GM10266 (cell line): ENCODE results near the gene CAPN13.

Source experiments
- DNase-seq: peaks from one replicate; pipeline ENCODE4 v3.0.0; 2012; ENCODE audit errors: extremely low spot score
- TF ChIP-seq, protein P1 (sequence below): IDR thresholded peaks from 2 replicates; pipeline ENCODE4 v1.5.1; 2012; ENCODE audit warnings: mild to moderate bottlenecking, low read depth; ENCODE audit not compliant: control insufficient read depth, insufficient read depth; ENCODE audit errors: missing control alignments

Gene CAPN13

DNA sequence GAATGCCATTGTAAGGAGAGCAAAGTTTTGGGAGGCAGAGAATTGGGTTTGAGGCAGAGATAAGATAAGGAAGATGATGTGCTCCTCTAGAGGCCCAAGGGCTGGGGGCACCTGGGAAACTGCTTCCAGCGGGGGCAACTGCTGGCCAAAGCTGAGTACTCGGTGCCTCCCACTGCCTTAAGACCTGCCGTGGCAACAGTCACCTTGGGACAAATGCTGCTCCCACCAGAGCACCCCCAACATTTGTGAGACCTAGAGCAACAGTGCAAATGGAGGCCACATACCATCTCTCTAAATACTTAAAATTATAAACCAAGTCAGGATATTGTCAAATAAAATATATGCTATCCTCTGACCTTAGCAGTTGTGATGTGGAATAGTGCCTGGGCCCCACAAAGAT is 127.1 kb downstream of the CAPN13 start:
- TF ChIP-seq, protein P1, sequence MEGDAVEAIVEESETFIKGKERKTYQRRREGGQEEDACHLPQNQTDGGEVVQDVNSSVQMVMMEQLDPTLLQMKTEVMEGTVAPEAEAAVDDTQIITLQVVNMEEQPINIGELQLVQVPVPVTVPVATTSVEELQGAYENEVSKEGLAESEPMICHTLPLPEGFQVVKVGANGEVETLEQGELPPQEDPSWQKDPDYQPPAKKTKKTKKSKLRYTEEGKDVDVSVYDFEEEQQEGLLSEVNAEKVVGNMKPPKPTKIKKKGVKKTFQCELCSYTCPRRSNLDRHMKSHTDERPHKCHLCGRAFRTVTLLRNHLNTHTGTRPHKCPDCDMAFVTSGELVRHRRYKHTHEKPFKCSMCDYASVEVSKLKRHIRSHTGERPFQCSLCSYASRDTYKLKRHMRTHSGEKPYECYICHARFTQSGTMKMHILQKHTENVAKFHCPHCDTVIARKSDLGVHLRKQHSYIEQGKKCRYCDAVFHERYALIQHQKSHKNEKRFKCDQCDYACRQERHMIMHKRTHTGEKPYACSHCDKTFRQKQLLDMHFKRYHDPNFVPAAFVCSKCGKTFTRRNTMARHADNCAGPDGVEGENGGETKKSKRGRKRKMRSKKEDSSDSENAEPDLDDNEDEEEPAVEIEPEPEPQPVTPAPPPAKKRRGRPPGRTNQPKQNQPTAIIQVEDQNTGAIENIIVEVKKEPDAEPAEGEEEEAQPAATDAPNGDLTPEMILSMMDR, result no peak
- no peak for DNase-seq

DNA sequence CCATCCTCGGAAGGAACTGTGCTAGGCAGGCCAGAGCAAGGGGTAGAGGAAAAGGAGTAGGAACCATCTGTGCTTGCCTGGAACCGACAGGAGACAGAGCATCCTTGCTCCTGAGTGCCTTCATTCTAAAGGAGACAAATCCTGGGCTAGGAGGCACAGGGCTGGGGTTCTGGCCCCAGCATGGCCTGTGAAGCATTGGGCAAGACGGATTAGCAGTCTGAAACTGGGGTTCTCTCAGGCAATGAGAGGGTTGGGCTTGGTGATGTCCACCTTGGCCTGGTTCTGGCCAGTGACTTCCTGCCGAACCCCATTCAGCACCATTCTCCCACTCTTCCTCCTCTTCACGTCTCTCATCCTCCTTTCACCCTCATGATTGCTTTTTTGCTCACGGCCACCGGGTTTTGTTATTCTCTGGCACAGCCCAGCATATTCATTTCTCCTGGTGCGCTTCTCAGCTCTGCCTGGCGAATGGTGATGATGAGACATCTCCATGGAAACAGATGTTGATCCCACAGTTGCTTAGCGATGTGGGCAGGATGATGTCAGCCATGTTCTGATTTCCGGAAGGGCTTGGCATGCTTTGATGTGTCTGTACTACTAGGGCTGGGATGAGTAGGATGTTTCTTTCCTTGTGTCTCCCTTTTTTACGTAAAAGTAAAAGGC is 127.7 kb downstream of the CAPN13 start:
- DNase-seq, result no peak
- TF ChIP-seq, protein P1, result no peak

DNA sequence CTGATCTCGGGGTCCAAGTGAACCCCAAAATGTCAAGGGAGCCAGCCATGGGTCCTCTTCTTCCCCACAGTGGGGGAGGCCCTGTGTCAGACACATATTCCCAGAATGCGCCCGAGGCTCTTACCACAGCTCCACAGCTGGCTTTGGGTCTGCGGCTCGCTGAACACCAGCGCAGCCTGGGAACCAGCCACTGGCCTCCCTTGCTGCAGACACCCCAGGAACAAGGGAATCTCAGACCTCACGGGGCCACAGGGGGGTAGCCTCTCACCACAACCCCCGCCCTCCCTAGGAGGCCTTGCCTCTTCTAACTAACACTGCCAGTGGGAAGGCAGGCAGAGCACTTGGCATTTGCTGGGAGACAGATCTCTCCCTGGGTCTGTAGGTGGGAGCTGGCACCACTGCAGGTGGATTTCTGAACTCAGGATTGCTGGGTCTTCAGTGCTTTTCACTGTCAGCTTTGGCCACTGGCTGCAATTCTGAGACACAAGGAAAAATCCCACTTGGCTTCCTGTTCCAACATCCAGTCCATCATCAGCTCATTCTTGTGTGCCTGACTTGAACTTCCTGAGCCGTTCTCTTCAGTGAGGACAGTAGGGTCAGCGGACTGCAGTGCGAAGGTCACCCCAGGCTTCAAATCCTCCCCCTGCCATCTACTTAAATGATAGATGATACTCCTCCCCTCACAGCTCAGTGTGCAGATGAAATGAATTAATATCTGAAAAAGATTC is 128.7 kb downstream of the CAPN13 start:
- TF ChIP-seq, protein P1, result no peak
- no peak for DNase-seq

DNA sequence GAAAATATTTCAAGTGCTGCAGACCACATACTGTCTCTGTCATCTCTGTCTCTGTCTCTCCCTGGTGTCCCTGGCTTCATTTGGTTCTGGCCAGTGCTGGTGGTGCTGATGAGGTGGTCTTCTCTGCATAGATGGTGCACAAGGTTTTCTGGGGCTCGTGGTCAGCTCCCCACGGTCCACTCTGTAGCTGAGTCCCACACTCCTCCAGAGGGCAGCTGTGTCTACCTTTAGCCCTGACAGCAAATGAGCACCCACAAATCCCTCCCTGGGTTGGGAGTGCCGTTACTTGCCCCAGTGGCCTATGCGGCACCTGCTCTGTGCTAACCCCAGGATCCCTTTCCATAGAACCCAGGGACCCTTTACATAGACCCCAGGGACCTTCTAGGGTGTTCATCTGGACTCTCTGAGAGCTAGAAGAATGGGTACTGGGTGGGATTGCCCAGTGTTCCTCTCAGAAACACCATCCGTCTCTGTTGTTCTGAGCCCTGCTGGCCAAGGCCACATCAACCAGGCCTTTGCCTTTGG is 129.3 kb downstream of the CAPN13 start:
- DNase-seq, result no peak
- TF ChIP-seq, protein P1, result no peak

DNA sequence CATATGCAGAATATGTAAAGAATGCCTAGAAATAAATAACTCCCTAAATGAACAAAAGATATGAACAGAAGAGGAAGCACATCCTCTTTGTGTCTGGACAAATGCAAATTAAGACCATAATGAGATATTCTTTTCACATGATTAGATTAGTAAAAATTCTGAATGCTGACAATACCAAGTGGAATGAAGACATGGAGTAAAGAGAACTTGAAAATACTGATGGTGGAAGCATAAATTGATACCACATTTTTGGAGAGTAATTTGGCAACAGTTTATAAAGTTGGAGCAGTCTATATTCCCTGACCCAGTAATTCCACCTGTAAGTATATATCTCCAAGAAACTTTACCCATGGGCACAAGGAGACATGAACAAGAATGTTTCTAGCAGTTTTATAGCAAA is 130.0 kb downstream of the CAPN13 start:
- TF ChIP-seq, protein P1, result no peak
- DNase-seq, result no peak

DNA sequence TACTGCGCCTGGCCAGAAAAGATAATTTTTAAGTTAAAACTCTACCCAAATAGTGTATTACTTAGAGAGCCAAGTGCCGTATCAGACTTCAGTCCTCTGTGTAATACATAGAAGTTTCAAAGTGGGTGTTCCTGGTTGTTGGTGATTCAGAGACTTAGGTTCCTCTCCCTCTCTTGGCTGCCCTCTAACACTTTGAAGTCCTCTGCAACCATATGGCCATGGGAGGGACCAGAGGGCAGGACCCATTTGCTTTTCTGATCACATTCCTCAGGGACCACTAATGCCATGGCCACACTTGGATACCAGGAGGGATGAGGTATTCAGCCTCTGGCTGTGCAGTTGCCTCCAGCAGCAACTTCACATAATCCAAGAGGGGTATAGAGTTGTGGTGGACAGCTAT is 131.5 kb downstream of the CAPN13 start:
- TF ChIP-seq, protein P1, result no peak
- DNase-seq, result no peak

DNA sequence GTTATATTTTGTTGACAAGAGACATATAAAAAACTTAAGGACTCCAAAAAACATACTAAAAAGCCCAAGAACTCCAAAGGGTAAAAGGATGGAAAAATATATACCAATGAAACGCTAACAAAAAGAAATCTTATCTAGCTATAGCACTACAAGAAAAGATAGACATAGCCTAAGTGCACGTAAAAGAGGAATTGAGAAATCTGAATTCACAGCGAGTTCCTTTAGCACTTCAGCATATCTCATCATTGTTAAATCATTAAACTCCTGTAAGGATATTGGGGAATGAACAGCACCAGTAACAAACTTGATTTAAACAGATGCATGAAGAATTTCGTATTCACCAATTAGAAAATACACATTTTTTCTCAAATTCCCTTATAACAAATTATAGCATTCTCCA is 134.1 kb downstream of the CAPN13 start:
- TF ChIP-seq, protein P1, result no peak
- DNase-seq, result no peak
